SK-N-SH (cell line): ENCODE measurements around the gene PTPRC. TPM values are rescaled to one million over a fixed set of nuclear protein-coding genes. Genes with fewer than 3 reads are reported as not detected.

Experiments used
- CTCF ChIA-PET: fragments of 300-600, 350-600 bp; formaldehyde crosslinking; extraction: SDS; loops from one replicate; lab custom pipeline; 2021; lab: Yijun Ruan, JAX
- POLR2A ChIA-PET: fragments of 350-600 bp; sonication (Branson Sonifier 250); formaldehyde crosslinking; extraction: SDS; loops from one replicate; lab custom pipeline; 2020; ENCODE audit warnings: antibody characterized with exemption, inconsistent platforms; lab: Yijun Ruan, JAX
- DNase-seq: peaks from one replicate; pipeline ENCODE4 v3.0.0; 2012
- H2AFZ ChIP-seq: fragments of 200-600 bp; sonication (generic); 2 replicates; pipeline ENCODE4 v1.8.1; 2016; ENCODE audit warnings: antibody characterized with exemption, mild to moderate bottlenecking, low read depth
- H3F3A ChIP-seq: fragments of 200-600 bp; sonication (generic); replicated peaks from 2 replicates; pipeline ENCODE3; 2016; ENCODE audit warnings: antibody characterized with exemption, mild to moderate bottlenecking; ENCODE audit not compliant: insufficient read depth
- H3K27ac ChIP-seq, 2 experiments: fragments of 200-500 bp in 1 of 2; fragments of 200-600 bp in 1 of 2; sonication (Bioruptor generic) in 1 of 2; sonication (generic), shearing (Covaris generic) in 1 of 2; 2 replicates each; pipeline versions ENCODE4 v1.5.1 to v1.6.1; 2014 to 2016; ENCODE audit warnings: low read depth in 2 of 2, inconsistent platforms in 1 of 2, low read length in 1 of 2, mild to moderate bottlenecking in 1 of 2, mixed read lengths in 1 of 2
- H3K27me3 ChIP-seq: fragments of 200-600 bp; sonication (generic), shearing (Covaris generic); 2 replicates; pipeline ENCODE4 v1.6.1; 2016; ENCODE audit warnings: mixed run types; ENCODE audit not compliant: insufficient read depth
- H3K36me3 ChIP-seq, 2 experiments: fragments of 200-500 bp in 1 of 2; fragments of 200-600 bp in 1 of 2; sonication (Bioruptor generic) in 1 of 2; sonication (generic) in 1 of 2; replicated peaks in 1 of 2; 2 replicates each; pipeline versions ENCODE3 to v1.5.1; 2014 to 2016; ENCODE audit warnings: low read length in 1 of 2, mild to moderate bottlenecking in 1 of 2; ENCODE audit not compliant: insufficient read depth in 2 of 2, control insufficient read depth in 1 of 2
- H3K4me1 ChIP-seq, 2 experiments: fragments of 200-500 bp in 1 of 2; fragments of 200-600 bp in 1 of 2; sonication (Bioruptor generic) in 1 of 2; sonication (generic), shearing (Covaris generic) in 1 of 2; 2 replicates each; pipeline versions ENCODE4 v1.5.1 to v1.6.1; 2014 to 2016; ENCODE audit warnings: low read depth in 1 of 2, low read length in 1 of 2, mixed run types in 1 of 2; ENCODE audit not compliant: insufficient read depth in 2 of 2, control insufficient read depth in 1 of 2
- H3K4me2 ChIP-seq: fragments of 200-600 bp; sonication (generic), shearing (Covaris generic); 2 replicates; pipeline ENCODE4 v1.6.1; 2017; ENCODE audit warnings: mixed run types
- H3K4me3 ChIP-seq, 2 experiments: fragments of 200-500 bp in 1 of 2; fragments of 200-600 bp in 1 of 2; sonication (Bioruptor generic) in 1 of 2; sonication (generic), shearing (Covaris generic) in 1 of 2; 2 replicates each; pipeline versions ENCODE4 v1.5.1 to v1.8.1; 2014 to 2016; ENCODE audit warnings: low read depth in 2 of 2, inconsistent platforms in 1 of 2, low read length in 1 of 2, mild to moderate bottlenecking in 1 of 2, mixed read lengths in 1 of 2, moderate library complexity in 1 of 2
- H3K79me2 ChIP-seq: fragments of 200-600 bp; sonication (generic); 2 replicates; pipeline ENCODE4 v1.8.1; 2017; ENCODE audit warnings: mild to moderate bottlenecking; ENCODE audit not compliant: insufficient read depth
- H3K9ac ChIP-seq: fragments of 200-600 bp; sonication (generic); 2 replicates; pipeline ENCODE4 v1.6.1; 2017; ENCODE audit warnings: mixed run types
- H3K9me2 ChIP-seq: fragments of 200-600 bp; sonication (generic); 2 replicates; pipeline ENCODE4 v1.6.1; 2017; ENCODE audit warnings: mixed run types
- H3K9me3 ChIP-seq: fragments of 200-600 bp; sonication (generic); 2 replicates; pipeline ENCODE4 v1.6.1; 2017; ENCODE audit warnings: mixed run types, mild to moderate bottlenecking, moderate library complexity
- H4K20me1 ChIP-seq: fragments of 200-600 bp; sonication (generic); 2 replicates; pipeline ENCODE4 v1.6.1; 2017; ENCODE audit warnings: mild to moderate bottlenecking, mixed run types; ENCODE audit not compliant: insufficient read depth
- ELF1 ChIP-seq: IDR thresholded peaks from 2 replicates; pipeline ENCODE4 v1.4.0; 2012
- MAX ChIP-seq: IDR thresholded peaks from 2 replicates; pipeline ENCODE4 v1.4.0; 2012; ENCODE audit warnings: low read depth
- MXI1 ChIP-seq: IDR thresholded peaks from 2 replicates; pipeline ENCODE4 v1.6.1; 2012; ENCODE audit warnings: mild to moderate bottlenecking, low read depth, low read length, improper control_type of control experiment
- RAD21 ChIP-seq: IDR thresholded peaks from 2 replicates; pipeline ENCODE4 v1.6.1; 2012; ENCODE audit warnings: mild to moderate bottlenecking, low read length
- RCOR1 ChIP-seq: fragments of 150-350 bp; IDR thresholded peaks from 2 replicates; pipeline ENCODE4 v1.6.1; 2017; ENCODE audit warnings: antibody characterized with exemption, low read length
- TEAD4 ChIP-seq: IDR thresholded peaks from 2 replicates; pipeline ENCODE4 v1.4.0; 2012; ENCODE audit warnings: mild to moderate bottlenecking, borderline replicate concordance; ENCODE audit not compliant: insufficient read depth
- ZBTB33 ChIP-seq: IDR thresholded peaks from 2 replicates; pipeline ENCODE4 v1.4.0; 2012; ENCODE audit warnings: low read depth, borderline replicate concordance
- WGBS: methylation state at CpG from one replicate; pipeline ENCODE4 v1.1.6; 2017; ENCODE audit warnings: low lambda C conversion rate; 5-methylcytosine and 5-hydroxymethylcytosine counted together
- polyA plus RNA-seq, 3 experiments: library from polyadenylated mRNA; depleted of rRNA; stranded (reverse); fragments of >200 nt; gene quantifications; 2 replicates each; pipeline ENCODE4 v1.2.3, GENCODE V29; 2012
- TF ChIP-seq, protein P1 (sequence below): fragments of 150-350 bp; IDR thresholded peaks from 2 replicates; pipeline ENCODE4 v1.6.1; 2017; ENCODE audit warnings: antibody characterized with exemption, low read length, low read depth, borderline replicate concordance
- TF ChIP-seq, protein P2 (sequence below): IDR thresholded peaks from 2 replicates; pipeline ENCODE4 v1.6.1; 2012; ENCODE audit warnings: mild to moderate bottlenecking, low read depth, low read length, moderate library complexity

Gene PTPRC
- polyA plus RNA-seq, 1 of the 3 experiments (the other 2 are of a cell fraction) = 0.03 TPM

GRCh38 chr1:198750081-198750480, 111.2 kb downstream of the PTPRC start:
- no peaks in the 10 kb centered on the region for H4K20me1 ChIP-seq
- WGBS = 80% methylated on average over 3 of the region's 3 CpGs
- DNase-seq = no peak
- no peak overlapping the region for H3K27ac ChIP-seq
- ChIA-PET POLR2A (no interaction called here), CTCF (interaction anchor here (1.0 to 1.3 kb wide), 2 partner anchors 494 to 1760 kb away, joined by 3 to 4 read pairs; no protein-coding TSS in a partner anchor)
- no peaks in the 10 kb centered on the region for H3K36me3 ChIP-seq
- TF ChIP-seq MXI1 (no peak), MAX (no peak), RCOR1 (no peak), TEAD4 (no peak), ZBTB33 (no peak)
- TF ChIP-seq, protein P1, sequence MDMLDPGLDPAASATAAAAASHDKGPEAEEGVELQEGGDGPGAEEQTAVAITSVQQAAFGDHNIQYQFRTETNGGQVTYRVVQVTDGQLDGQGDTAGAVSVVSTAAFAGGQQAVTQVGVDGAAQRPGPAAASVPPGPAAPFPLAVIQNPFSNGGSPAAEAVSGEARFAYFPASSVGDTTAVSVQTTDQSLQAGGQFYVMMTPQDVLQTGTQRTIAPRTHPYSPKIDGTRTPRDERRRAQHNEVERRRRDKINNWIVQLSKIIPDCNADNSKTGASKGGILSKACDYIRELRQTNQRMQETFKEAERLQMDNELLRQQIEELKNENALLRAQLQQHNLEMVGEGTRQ = no peak
- H3F3A ChIP-seq = no peaks in the 10 kb centered on the region
- H3K79me2 ChIP-seq = no peaks in the 10 kb centered on the region
- no peak overlapping the region for H3K9ac ChIP-seq
- H3K9me3 ChIP-seq = no peaks in the 10 kb centered on the region; the same call in 1 of the 2 replicates
- H3K4me3 ChIP-seq = no peak overlapping the region
- no peaks in the 10 kb centered on the region for H3K9me2 ChIP-seq
- H3K4me2 ChIP-seq = no peak overlapping the region
- no peaks in the 10 kb centered on the region for H3K27me3 ChIP-seq
- peaks cover 0 to 4% of the 10 kb centered on the region in 2 experiments; a peak in 2 of 4 replicates for H3K4me1 ChIP-seq
- no peak overlapping the region for H2AFZ ChIP-seq

- no peaks in the 10 kb centered on the region for H3K9me2 ChIP-seq
- H3K9me3 ChIP-seq = no peaks in the 10 kb centered on the region; the same call in 1 of the 2 replicates
- H4K20me1 ChIP-seq = no peaks in the 10 kb centered on the region
- TF ChIP-seq RAD21 = no peak
- no peak for TF ChIP-seq ELF1
- TF ChIP-seq, protein P2, sequence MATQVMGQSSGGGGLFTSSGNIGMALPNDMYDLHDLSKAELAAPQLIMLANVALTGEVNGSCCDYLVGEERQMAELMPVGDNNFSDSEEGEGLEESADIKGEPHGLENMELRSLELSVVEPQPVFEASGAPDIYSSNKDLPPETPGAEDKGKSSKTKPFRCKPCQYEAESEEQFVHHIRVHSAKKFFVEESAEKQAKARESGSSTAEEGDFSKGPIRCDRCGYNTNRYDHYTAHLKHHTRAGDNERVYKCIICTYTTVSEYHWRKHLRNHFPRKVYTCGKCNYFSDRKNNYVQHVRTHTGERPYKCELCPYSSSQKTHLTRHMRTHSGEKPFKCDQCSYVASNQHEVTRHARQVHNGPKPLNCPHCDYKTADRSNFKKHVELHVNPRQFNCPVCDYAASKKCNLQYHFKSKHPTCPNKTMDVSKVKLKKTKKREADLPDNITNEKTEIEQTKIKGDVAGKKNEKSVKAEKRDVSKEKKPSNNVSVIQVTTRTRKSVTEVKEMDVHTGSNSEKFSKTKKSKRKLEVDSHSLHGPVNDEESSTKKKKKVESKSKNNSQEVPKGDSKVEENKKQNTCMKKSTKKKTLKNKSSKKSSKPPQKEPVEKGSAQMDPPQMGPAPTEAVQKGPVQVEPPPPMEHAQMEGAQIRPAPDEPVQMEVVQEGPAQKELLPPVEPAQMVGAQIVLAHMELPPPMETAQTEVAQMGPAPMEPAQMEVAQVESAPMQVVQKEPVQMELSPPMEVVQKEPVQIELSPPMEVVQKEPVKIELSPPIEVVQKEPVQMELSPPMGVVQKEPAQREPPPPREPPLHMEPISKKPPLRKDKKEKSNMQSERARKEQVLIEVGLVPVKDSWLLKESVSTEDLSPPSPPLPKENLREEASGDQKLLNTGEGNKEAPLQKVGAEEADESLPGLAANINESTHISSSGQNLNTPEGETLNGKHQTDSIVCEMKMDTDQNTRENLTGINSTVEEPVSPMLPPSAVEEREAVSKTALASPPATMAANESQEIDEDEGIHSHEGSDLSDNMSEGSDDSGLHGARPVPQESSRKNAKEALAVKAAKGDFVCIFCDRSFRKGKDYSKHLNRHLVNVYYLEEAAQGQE = no peak
- no peak overlapping the region for H3K4me2 ChIP-seq
- no peak overlapping the region for H3K4me3 ChIP-seq
- peaks cover 0 to 4% of the 10 kb centered on the region in 2 experiments; a peak in 2 of 4 replicates for H3K4me1 ChIP-seq
- POLR2A ChIA-PET = no interaction called here
- no peaks in the 10 kb centered on the region for H3K36me3 ChIP-seq
- no peaks in the 10 kb centered on the region for H3K79me2 ChIP-seq
- H3K27ac ChIP-seq = no peak overlapping the region
- no peak overlapping the region for H3K9ac ChIP-seq
- H2AFZ ChIP-seq = no peak overlapping the region
- no peak for DNase-seq
- H3K27me3 ChIP-seq = no peaks in the 10 kb centered on the region
- H3F3A ChIP-seq = no peaks in the 10 kb centered on the region
- CTCF ChIA-PET = interaction anchor here (0.9 kb wide), 1 partner anchor 800 kb away, joined by 3 read pairs; no protein-coding TSS in a partner anchor
- WGBS = 83% methylated on average over 3 of the region's 3 CpGs
Measured at GRCh38 chr1:198751741-198752140, 112.9 kb downstream of the PTPRC start.
